Astrocyte of the spinal cord (primary cell): ENCODE results near the gene BRIP1.

Experiments
- DNase-seq: peaks from one replicate; pipeline ENCODE4 v3.0.0; 2011; ENCODE audit warnings: low read depth, low spot score
- H3K4me3 ChIP-seq: 2 replicates; pipeline ENCODE4 v1.5.1; 2011; ENCODE audit warnings: low read depth, mild to moderate bottlenecking, low read length, moderate library complexity
- in situ Hi-C: cut with HindIII; loops from 2 replicates; pipeline ENCODE4 v1.10.0; 2017; ENCODE audit warnings: low sequenced_read_pairs
- TF ChIP-seq, protein P1 (sequence below): IDR thresholded peaks from 2 replicates; pipeline ENCODE4 v1.5.1; 2012; ENCODE audit warnings: low read depth, mild to moderate bottlenecking, low read length, inconsistent platforms

Gene BRIP1

DNA sequence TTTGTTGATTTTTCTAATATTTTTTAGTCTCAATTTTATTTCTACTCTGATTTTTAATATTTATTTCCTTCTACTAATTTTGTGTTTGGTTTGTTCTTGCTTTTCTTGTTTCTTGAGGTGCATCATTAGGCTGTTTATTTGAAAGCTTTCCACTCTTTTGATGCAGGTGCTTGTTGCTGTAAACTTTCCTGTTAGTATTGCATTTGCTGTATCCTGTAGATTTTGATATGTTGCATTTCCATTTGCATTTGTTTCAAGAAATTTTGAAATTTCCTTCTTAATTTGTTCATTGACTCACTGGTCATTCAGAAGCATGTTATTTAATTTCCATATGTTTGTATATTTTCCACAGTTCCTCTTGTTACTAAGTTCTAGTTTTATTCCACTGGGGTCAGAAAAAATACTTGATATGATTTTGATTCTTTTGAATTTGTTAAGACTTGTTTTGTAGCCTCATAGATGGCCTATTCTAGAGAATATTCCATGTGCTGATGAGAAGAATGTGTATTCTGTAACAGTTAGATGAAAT, 229.3 kb downstream of the BRIP1 start:
- TF ChIP-seq, protein P1, sequence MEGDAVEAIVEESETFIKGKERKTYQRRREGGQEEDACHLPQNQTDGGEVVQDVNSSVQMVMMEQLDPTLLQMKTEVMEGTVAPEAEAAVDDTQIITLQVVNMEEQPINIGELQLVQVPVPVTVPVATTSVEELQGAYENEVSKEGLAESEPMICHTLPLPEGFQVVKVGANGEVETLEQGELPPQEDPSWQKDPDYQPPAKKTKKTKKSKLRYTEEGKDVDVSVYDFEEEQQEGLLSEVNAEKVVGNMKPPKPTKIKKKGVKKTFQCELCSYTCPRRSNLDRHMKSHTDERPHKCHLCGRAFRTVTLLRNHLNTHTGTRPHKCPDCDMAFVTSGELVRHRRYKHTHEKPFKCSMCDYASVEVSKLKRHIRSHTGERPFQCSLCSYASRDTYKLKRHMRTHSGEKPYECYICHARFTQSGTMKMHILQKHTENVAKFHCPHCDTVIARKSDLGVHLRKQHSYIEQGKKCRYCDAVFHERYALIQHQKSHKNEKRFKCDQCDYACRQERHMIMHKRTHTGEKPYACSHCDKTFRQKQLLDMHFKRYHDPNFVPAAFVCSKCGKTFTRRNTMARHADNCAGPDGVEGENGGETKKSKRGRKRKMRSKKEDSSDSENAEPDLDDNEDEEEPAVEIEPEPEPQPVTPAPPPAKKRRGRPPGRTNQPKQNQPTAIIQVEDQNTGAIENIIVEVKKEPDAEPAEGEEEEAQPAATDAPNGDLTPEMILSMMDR = no peak
- no peak overlapping the region for H3K4me3 ChIP-seq
- in situ Hi-C loops = no loop called here
- DNase-seq = no peak

DNA sequence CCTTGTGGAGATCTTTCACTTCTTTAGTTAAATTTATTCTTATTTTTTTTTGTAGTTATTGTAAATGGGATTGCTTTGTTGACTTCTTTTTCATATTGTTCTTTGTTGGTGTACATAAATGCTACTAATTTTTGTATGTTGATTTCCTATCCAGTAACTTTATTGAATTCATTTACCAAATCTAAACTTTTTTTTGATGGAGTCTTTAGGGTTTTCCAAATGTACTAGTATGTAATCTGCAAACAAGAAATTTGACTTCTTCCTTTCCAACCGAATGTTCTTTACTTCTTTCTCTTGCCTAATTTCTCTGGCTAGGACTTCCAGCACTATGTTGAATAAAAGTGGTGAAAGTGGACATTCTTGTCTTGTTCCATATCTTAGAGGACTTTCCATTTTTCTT, 230.5 kb downstream of the BRIP1 start:
- no peak for DNase-seq
- TF ChIP-seq, protein P1 = no peak
- in situ Hi-C loops = no loop called here
- H3K4me3 ChIP-seq = no peak overlapping the region

DNA sequence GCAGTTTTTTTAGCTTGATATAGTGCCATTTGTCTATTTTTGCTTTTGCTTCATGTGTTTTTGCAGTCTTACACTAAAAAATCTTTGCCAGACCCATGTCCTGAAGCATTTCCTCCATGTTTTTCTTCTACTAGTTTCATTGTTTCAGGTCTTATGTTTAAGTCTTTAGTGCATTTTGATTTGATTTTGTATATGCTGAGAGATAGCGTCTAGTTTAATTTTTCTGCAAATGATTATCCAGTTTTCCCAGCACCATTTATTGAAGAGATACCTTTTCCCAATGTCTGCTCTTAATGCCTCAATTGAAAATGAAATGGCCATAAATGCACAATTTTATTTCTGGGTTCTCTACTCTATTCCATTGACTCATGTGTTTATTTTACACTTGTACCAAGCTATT, 231.5 kb downstream of the BRIP1 start:
- TF ChIP-seq, protein P1 = no peak
- no peak overlapping the region for H3K4me3 ChIP-seq
- in situ Hi-C loops = no loop called here
- no peak for DNase-seq
